ENCODE measurements around the gene MAML3.

The MAML3 gene

GRCh38 chr4:139852612-139853269 lies 301.2 kb downstream of the MAML3 start:
- Histone ChIP-seq H2BK120ac (ENCODE audit: low read depth, low read length) (no peak overlapping the region), H3K9ac (ENCODE audit: low read length) (no peak overlapping the region), H3K79me1 (replicated peaks; ENCODE audit: low read length, poor library complexity, severe bottlenecking) (no peaks in the 10 kb centered on the region), H2BK12ac (ENCODE audit: low read length in 2 of 2) (no peak overlapping the region), H3K23ac (ENCODE audit: low read length in 2 of 2) (no peak overlapping the region), H3K4me1 (ENCODE audit: control insufficient read depth, insufficient read depth, low read depth, low read length) (no peaks in the 10 kb centered on the region), H2AK5ac (ENCODE audit: low read length, severe bottlenecking) (no peak overlapping the region), H3K27me3 (ENCODE audit: control insufficient read depth in 1 of 2, insufficient read depth in 1 of 2, low read length in 2 of 2) (no peaks in the 10 kb centered on the region), H2BK5ac (ENCODE audit: low read depth, low read length, poor library complexity, severe bottlenecking) (no peak overlapping the region), H3K18ac (ENCODE audit: low read depth in 1 of 2, low read length in 2 of 2) (no peak overlapping the region), H2BK15ac (ENCODE audit: low read depth, poor library complexity, severe bottlenecking) (no peak overlapping the region), H3K14ac (ENCODE audit: low read length in 2 of 2) (no peak overlapping the region), H3K27ac (ENCODE audit: low read length, poor library complexity, severe bottlenecking) (no peak overlapping the region), H3K36me3 (ENCODE audit: control insufficient read depth in 1 of 2, insufficient read depth in 2 of 2, low read depth in 1 of 2, low read length in 2 of 2) (no peaks in the 10 kb centered on the region), H3K4ac (ENCODE audit: low read depth in 1 of 2, low read length in 2 of 2) (no peak overlapping the region), H3K4me3 (ENCODE audit: insufficient read depth in 1 of 2, low read depth in 1 of 2, low read length in 2 of 2) (no peak overlapping the region), H3K9me3 (ENCODE audit: control insufficient read depth, low read length) (no peaks in the 10 kb centered on the region), H4K8ac (ENCODE audit: low read length) (no peak overlapping the region), H2AFZ (ENCODE audit: low read depth, low read length) (no peak overlapping the region), H4K91ac (ENCODE audit: low read length) (no peak overlapping the region), H3K4me2 (ENCODE audit: low read length, poor library complexity, severe bottlenecking) (no peak overlapping the region)
- WGBS = 97% methylated on average over 3 of the region's 4 CpGs
- DNase-seq = no peak

GRCh38 chr4:139851639-139852038 lies 302.3 kb downstream of the MAML3 start:
- Histone ChIP-seq H2BK120ac (ENCODE audit: low read depth, low read length) (no peak overlapping the region), H2BK15ac (ENCODE audit: low read depth, poor library complexity, severe bottlenecking) (no peak overlapping the region), H3K23ac (ENCODE audit: low read length in 2 of 2) (no peak overlapping the region), H4K91ac (ENCODE audit: low read length) (no peak overlapping the region), H2BK12ac (ENCODE audit: low read length in 2 of 2) (no peak overlapping the region), H3K79me1 (replicated peaks; ENCODE audit: low read length, poor library complexity, severe bottlenecking) (peaks cover 1% of the 10 kb centered on the region), H4K8ac (ENCODE audit: low read length) (no peak overlapping the region), H3K4me1 (ENCODE audit: control insufficient read depth, insufficient read depth, low read depth, low read length) (no peaks in the 10 kb centered on the region), H3K14ac (ENCODE audit: low read length in 2 of 2) (no peak overlapping the region), H2AK5ac (ENCODE audit: low read length, severe bottlenecking) (no peak overlapping the region), H3K9ac (ENCODE audit: low read length) (no peak overlapping the region), H3K18ac (ENCODE audit: low read depth in 1 of 2, low read length in 2 of 2) (no peak overlapping the region), H3K4me3 (ENCODE audit: insufficient read depth in 1 of 2, low read depth in 1 of 2, low read length in 2 of 2) (no peak overlapping the region), H2BK5ac (ENCODE audit: low read depth, low read length, poor library complexity, severe bottlenecking) (no peak overlapping the region), H3K4ac (ENCODE audit: low read depth in 1 of 2, low read length in 2 of 2) (no peak overlapping the region), H2AFZ (ENCODE audit: low read depth, low read length) (no peak overlapping the region), H3K27ac (ENCODE audit: low read length, poor library complexity, severe bottlenecking) (no peak overlapping the region), H3K27me3 (ENCODE audit: control insufficient read depth in 1 of 2, insufficient read depth in 1 of 2, low read length in 2 of 2) (no peaks in the 10 kb centered on the region), H3K36me3 (ENCODE audit: control insufficient read depth in 1 of 2, insufficient read depth in 2 of 2, low read depth in 1 of 2, low read length in 2 of 2) (no peaks in the 10 kb centered on the region), H3K4me2 (ENCODE audit: low read length, poor library complexity, severe bottlenecking) (no peak overlapping the region), H3K9me3 (ENCODE audit: control insufficient read depth, low read length) (no peaks in the 10 kb centered on the region)
- no peak for DNase-seq
- WGBS = 88% methylated on average over 4 of the region's 4 CpGs

GRCh38 chr4:139851133-139851532 lies 302.9 kb downstream of the MAML3 start:
- Histone ChIP-seq H2BK5ac (ENCODE audit: low read depth, low read length, poor library complexity, severe bottlenecking) (no peak overlapping the region), H3K79me1 (replicated peaks; ENCODE audit: low read length, poor library complexity, severe bottlenecking) (peaks cover 1% of the 10 kb centered on the region), H2BK15ac (ENCODE audit: low read depth, poor library complexity, severe bottlenecking) (no peak overlapping the region), H3K4me3 (ENCODE audit: insufficient read depth in 1 of 2, low read depth in 1 of 2, low read length in 2 of 2) (no peak overlapping the region), H3K9ac (ENCODE audit: low read length) (no peak overlapping the region), H3K36me3 (ENCODE audit: control insufficient read depth in 1 of 2, insufficient read depth in 2 of 2, low read depth in 1 of 2, low read length in 2 of 2) (no peaks in the 10 kb centered on the region), H3K18ac (ENCODE audit: low read depth in 1 of 2, low read length in 2 of 2) (no peak overlapping the region), H3K27me3 (ENCODE audit: control insufficient read depth in 1 of 2, insufficient read depth in 1 of 2, low read length in 2 of 2) (no peaks in the 10 kb centered on the region), H2AK5ac (ENCODE audit: low read length, severe bottlenecking) (no peak overlapping the region), H2BK12ac (ENCODE audit: low read length in 2 of 2) (no peak overlapping the region), H3K27ac (ENCODE audit: low read length, poor library complexity, severe bottlenecking) (no peak overlapping the region), H4K91ac (ENCODE audit: low read length) (no peak overlapping the region), H3K23ac (ENCODE audit: low read length in 2 of 2) (no peak overlapping the region), H2BK120ac (ENCODE audit: low read depth, low read length) (no peak overlapping the region), H2AFZ (ENCODE audit: low read depth, low read length) (no peak overlapping the region), H3K4me2 (ENCODE audit: low read length, poor library complexity, severe bottlenecking) (no peak overlapping the region), H3K14ac (ENCODE audit: low read length in 2 of 2) (no peak overlapping the region), H3K4me1 (ENCODE audit: control insufficient read depth, insufficient read depth, low read depth, low read length) (no peaks in the 10 kb centered on the region), H3K4ac (ENCODE audit: low read depth in 1 of 2, low read length in 2 of 2) (no peak overlapping the region), H4K8ac (ENCODE audit: low read length) (no peak overlapping the region), H3K9me3 (ENCODE audit: control insufficient read depth, low read length) (no peaks in the 10 kb centered on the region)
- no CpG with 5 or more reads among the region's 2 CpGs for WGBS
- no peak for DNase-seq

- Histone ChIP-seq H2BK12ac (ENCODE audit: low read length in 2 of 2) (no peak overlapping the region), H3K4me3 (ENCODE audit: insufficient read depth in 1 of 2, low read depth in 1 of 2, low read length in 2 of 2) (no peak overlapping the region), H2BK5ac (ENCODE audit: low read depth, low read length, poor library complexity, severe bottlenecking) (no peak overlapping the region), H3K18ac (ENCODE audit: low read depth in 1 of 2, low read length in 2 of 2) (no peak overlapping the region), H3K27ac (ENCODE audit: low read length, poor library complexity, severe bottlenecking) (no peak overlapping the region), H3K79me1 (replicated peaks; ENCODE audit: low read length, poor library complexity, severe bottlenecking) (peaks cover 1% of the 10 kb centered on the region), H4K91ac (ENCODE audit: low read length) (no peak overlapping the region), H3K4me2 (ENCODE audit: low read length, poor library complexity, severe bottlenecking) (no peak overlapping the region), H3K9ac (ENCODE audit: low read length) (no peak overlapping the region), H3K14ac (ENCODE audit: low read length in 2 of 2) (no peak overlapping the region), H3K4ac (ENCODE audit: low read depth in 1 of 2, low read length in 2 of 2) (no peak overlapping the region), H3K9me3 (ENCODE audit: control insufficient read depth, low read length) (no peaks in the 10 kb centered on the region), H2BK15ac (ENCODE audit: low read depth, poor library complexity, severe bottlenecking) (no peak overlapping the region), H3K4me1 (ENCODE audit: control insufficient read depth, insufficient read depth, low read depth, low read length) (no peaks in the 10 kb centered on the region), H4K8ac (ENCODE audit: low read length) (no peak overlapping the region), H3K36me3 (ENCODE audit: control insufficient read depth in 1 of 2, insufficient read depth in 2 of 2, low read depth in 1 of 2, low read length in 2 of 2) (no peaks in the 10 kb centered on the region), H2AK5ac (ENCODE audit: low read length, severe bottlenecking) (no peak overlapping the region), H2AFZ (ENCODE audit: low read depth, low read length) (no peak overlapping the region), H3K23ac (ENCODE audit: low read length in 2 of 2) (no peak overlapping the region), H3K27me3 (ENCODE audit: control insufficient read depth in 1 of 2, insufficient read depth in 1 of 2, low read length in 2 of 2) (no peaks in the 10 kb centered on the region), H2BK120ac (ENCODE audit: low read depth, low read length) (no peak overlapping the region)
- DNase-seq = no peak
- 27% methylated on average over 3 of the region's 3 CpGs for WGBS
Observed at GRCh38 chr4:139849219-139849618, 304.8 kb downstream of the MAML3 start.

All from mesenchymal stem cell (in vitro differentiated cells and primary cell).